Hematopoietic multipotent progenitor cell treated with erythropoietin and hydrocortisone succinate and interleukin-3 and kit ligand, for 8 days (in vitro differentiated cells): ENCODE data around the gene ASB10.

Experiments
- DNase-seq: peaks from one replicate; pipeline ENCODE4 v3.0.0-alpha.2; 2015

ASB10 gene

GRCh38 chr7:151135525-151135845, 51.6 kb downstream of the ASB10 start:
- DNase-seq, result no peak

GRCh38 chr7:151134743-151135524, 52.1 kb downstream of the ASB10 start:
- DNase-seq, result no peak

GRCh38 chr7:151133986-151134742, 52.9 kb downstream of the ASB10 start:
- DNase-seq, result no peak

DNA sequence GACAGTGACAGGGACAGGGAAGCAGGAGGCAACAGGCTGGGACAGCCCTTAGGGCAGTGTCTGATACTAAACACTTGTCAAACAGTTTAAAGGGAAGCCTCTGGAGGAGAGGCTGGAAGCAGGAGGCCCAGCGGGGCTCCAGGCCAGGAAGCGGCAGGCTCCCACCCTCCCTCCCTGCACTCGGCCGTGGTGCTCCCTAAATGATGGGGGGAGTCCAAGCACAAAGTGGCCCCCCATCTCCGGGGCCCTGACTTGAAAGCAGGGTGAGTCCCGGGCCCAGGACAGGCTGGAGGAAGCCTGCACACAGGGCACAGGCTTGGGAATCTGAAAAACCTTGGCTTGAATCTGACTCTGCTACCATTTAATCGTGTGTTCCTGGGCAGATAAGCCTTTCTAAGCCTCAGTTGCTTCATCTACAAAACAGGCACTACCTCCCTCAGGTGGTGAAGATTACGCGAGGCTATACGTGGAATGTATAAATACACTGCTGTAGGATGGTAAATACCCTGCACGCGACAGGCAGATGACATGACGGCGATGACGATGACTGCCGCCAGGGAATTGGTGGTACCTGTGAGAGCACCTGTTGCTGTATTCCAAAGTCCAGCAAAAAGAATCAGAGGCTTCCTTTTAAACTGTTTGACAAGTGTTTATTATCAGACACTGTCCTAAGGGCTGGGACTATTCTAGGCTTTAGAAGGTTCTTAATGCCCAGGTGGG, 53.6 kb downstream of the ASB10 start:
- no peak for DNase-seq

- no peak for DNase-seq
These were observed 54.4 kb downstream of the ASB10 start for GRCh38 chr7:151132461-151133205.

- DNase-seq, result no peak
These were observed 55.3 kb downstream of the ASB10 start for GRCh38 chr7:151131592-151132293.

GRCh38 chr7:151131224-151131591, 55.8 kb downstream of the ASB10 start:
- DNase-seq, result no peak

- no peak for DNase-seq
These were observed 56.3 kb downstream of the ASB10 start for GRCh38 chr7:151130741-151131157.

DNA sequence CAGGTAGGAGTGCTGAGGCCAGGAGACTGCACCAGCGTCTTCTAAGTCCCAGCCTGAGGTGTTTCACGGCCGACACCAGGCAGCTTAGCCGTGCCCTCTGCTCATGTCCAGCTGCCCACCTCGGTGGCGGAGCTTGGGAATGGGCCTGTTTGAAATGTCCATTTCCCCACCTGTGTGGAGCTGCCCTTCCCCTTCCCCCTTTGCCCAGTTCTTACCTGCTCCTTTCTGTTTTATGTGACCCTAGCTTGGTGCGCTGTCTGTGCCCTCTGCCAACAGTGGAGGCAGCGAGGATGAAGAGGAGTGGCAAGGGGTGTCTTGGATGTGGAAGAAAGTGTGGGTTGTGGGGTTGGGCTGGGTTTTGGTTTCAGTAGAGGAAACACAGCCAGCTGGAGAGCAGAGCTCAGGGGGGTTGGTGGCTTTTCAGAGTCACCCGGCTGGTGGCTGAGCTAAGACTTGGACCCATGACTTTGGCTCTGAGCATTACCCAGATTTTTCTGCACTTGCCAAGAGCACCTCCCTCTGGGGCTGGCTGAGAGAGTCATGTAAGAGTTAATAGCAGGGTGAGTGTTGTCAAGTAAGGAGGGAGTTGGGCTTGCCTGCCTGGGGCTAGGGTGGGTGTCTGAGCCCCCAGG, 57.0 kb downstream of the ASB10 start:
- no peak for DNase-seq

DNA sequence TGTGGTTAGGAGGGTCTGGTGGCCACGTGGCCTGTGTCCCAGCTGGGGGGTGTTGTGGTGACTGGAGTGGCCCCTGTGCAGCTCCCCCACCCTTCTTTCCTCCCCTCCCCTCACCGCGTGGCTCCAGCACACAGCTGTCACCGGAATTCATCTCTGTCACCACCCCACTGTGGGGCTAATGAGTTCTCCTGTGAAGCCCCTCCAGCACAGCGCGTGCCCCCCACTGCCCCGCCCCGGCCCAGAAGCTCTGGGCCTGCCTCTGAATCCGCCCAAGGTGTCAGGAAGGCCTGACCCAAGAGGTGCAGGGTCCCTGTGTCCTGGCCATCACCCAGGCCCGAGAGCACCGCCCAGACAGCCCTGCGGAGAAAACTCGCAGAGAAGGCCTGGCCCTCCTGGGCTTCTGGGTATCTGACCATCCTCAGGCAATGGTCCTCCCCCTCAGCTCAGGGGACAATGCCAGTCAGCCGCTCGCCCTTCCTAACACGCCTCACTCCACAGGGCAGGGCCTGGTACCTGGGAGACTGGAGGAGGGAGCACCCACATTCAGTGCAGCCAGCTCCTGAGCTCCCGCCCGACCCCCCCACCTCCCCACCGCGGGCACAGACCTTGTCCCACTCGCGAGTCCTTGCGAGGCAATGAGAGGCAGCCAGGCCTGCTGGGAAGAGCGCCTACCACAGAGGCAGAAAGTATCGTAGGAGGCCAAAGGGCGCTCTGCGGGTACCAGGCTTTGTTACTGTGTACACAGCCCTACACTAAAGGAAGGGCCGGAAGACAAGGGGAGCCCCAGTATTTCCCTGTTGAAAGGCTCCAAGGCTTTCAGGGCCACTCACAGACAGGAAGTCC, 57.7 kb downstream of the ASB10 start:
- DNase-seq, result no peak

DNA sequence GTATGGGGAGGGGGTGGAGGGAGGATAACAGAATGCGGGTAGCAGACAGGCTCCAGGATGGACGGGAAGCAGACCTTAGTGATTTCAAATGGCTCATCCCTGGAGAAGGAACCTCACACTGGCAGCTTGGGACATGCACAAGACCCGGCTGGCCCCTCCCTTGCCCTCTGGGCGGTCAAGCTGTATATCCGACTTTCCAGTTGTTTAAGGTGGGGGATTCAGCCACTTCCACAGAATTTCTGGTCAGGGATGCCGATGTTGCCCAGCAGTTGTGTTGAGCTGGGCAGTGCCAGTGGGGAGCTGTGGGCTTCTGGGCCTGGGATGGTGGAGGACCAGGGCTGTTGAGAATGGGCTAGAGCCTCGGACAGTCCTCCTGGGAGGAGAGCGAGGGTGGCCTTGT, 58.3 kb downstream of the ASB10 start:
- no peak for DNase-seq

DNA sequence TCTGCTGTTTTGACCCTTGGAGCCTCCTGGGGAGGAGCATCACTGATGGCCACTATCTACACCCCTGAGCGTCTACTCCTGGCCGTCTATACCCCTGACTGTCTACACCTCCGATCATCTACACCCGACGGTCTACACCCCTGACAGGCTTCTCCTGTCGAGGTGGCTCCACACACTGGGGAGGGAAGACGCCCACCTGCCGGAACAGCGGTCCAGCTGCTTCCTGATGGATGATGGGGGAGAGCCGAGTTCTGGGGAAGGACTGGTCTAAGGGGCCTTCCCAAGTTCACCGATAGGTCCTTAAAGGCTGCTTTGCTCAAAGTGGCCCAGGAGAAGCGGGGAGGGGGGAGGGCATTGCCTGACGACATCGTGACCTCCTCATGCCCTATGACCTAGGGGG, 58.9 kb downstream of the ASB10 start:
- no peak for DNase-seq

DNA sequence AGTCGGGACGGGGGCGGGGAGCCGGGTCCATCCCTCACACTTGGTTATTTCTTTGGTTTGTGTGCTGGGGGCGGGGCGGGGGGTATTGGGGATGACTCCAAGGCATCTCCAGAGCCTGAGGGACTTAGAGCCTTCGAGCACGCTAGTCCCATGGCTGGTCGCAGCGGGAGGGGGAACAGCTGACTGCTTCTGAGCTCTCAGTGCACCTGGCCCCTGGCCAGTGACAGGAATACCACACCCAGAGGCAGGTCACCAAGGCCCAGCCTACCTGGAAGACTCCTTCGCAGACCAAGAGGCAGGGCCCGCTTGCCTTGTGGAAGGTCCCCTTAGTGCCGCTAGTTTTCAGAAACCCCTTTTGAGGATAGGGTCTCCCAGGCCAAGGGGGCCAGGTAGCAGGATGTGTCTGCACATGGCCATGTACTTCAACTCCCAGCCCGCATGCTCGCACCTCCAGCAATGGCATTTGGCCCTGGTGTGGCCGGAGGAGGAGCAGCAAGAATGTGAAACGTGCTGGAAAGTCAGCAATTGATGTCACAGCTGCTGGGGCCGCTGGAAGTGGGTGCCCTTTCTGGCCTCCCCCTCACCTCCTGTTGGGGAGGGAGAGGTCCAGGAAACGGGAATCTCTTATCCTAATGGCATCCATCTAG, 60.4 kb downstream of the ASB10 start:
- DNase-seq, result no peak

DNA sequence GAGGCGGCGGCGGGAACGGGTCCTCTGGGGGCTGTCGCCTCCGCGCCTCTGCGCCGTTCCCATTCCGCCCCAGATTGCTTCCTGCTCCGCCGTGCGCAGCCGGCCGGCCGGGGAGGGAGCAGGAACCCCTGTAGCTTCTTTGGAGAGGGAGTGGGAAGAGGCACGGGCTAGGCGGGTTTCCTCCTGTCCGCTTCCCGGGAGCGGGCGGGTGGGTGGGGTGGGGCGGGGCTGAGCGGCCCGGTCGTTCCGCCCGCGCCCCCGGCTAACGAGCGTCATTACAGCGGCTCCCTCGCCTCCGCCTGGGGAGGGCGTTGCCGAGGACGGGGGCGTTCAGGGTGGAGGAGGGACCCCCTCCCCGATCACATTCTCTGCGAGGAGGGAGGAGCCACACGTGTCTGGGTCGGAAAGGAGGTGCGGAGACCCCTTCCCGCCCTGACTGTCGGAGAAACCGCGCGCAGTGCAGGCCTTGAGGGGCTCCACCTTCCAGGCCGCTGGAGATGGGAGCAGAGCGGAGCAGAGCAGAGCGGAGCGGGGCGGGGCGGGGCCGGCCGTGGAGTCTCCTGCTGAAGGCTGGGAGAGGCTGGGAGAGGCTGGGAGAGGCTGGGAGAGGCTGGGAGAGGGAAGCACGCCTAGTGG, 61.1 kb downstream of the ASB10 start:
- DNase-seq, result no peak
